GM19324 (cell line): ENCODE data around the gene LAMA5.

Experiments used
- ATAC-seq: cut with Tn5 transposase; IDR thresholded peaks from one replicate; pipeline ENCODE4 v1.9.1; 2021; ENCODE audit warnings: mild to moderate bottlenecking, moderate library complexity; ENCODE audit not compliant: unreplicated experiment, low FRiP score

LAMA5 gene

GRCh38 chr20:62360854-62361798 is 6.0 kb downstream of the LAMA5 start:
- no peak for ATAC-seq

DNA sequence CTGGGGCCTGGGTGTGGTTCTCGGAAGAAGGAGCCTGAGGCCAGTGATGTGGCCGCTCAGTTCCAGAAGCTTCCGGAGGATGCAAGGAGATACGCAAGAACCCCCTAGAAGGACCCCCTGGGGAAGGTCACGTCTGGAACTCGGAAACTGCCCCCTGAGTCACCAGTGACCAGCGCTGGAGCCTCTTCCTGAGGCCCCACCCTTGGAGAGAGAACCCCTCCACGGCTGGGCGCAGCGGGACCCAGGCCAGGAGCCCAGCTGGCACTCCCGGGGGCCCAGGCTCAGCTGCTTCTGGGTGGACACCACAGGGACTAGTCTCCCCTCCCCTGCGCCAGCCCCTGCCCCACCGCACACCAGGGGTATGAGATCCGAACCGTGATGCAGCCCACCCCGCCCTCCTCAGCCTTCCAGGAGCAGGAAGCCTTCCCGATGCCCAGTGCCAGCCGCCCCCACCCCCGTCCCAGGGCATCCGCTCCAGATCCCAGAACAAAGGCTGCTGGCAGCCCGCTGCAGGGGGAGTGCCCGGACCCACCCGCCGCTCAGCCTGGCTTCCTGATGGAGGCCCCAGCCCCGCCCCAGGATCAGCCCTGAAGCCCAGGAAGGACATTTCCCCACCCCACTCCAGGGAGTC is 7.5 kb downstream of the LAMA5 start:
- no peak for ATAC-seq

- no peak for ATAC-seq
Measured at GRCh38 chr20:62359043-62359490, 8.0 kb downstream of the LAMA5 start.

- ATAC-seq: no peak
Measured at GRCh38 chr20:62358171-62359042, 8.7 kb downstream of the LAMA5 start.

DNA sequence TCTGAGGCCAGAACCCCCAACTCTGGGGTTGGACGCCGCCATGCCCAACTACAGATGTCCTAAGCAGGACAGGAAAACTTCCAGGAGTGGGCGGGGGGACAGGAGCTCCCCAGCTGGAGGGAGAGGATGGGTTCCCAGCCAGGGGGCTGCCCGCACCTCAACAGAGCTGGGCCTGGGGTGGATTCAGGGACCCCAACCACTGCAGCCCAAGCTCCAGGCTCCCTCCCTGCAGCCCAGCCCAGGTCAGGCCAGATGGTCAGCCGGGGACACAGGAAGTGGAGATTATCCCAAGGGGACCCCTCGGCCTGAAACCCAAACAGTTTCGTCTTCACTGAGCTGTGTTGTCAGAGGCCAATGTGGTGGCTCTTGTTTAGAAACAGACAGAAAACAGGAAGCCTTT is 9.4 kb downstream of the LAMA5 start:
- ATAC-seq: no peak

- ATAC-seq: no peak
Measured at GRCh38 chr20:62357187-62357667, 9.9 kb downstream of the LAMA5 start.

GRCh38 chr20:62356589-62357186 is 10.4 kb downstream of the LAMA5 start:
- ATAC-seq: no peak

DNA sequence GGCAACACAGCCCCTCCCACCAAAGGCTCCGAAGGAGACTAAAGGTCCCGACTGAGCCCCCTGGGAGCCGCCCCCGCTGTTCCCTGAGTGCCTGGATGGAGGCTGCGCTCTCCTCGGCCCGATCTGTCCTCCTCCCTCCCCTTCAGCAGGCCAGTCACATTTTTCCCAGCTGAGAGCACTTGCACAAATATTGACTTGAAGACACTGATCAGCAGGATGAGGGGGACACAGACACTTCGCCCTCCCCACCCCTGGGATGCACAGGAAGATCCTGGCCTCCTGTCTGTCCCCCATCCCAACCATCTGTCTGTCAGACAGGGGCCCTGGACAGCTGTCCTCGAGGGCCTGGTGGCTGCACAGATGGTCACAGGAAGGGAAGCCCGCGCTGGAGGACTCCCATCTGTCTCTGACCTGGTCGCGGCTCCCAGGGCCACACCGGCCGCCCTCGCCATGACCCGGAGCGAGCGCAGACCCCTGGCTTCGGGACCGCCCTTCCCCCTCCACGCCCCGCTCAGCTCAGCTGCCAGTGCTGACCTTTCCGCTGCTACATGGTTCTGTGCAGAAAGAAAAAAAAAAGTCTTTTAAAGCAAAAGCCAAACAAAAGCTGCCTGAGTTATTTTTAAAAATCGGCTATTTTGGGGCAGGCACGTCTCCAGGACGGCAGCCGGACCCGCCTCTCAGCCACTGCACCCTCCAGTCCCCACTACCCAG is 11.1 kb downstream of the LAMA5 start:
- no peak for ATAC-seq

GRCh38 chr20:62355516-62355877 is 11.6 kb downstream of the LAMA5 start:
- no peak for ATAC-seq

GRCh38 chr20:62354811-62355341 is 12.2 kb downstream of the LAMA5 start:
- ATAC-seq: no peak

GRCh38 chr20:62354031-62354808 is 12.9 kb downstream of the LAMA5 start:
- no peak for ATAC-seq

- no peak for ATAC-seq
Measured at GRCh38 chr20:62353289-62354030, 13.7 kb downstream of the LAMA5 start.

DNA sequence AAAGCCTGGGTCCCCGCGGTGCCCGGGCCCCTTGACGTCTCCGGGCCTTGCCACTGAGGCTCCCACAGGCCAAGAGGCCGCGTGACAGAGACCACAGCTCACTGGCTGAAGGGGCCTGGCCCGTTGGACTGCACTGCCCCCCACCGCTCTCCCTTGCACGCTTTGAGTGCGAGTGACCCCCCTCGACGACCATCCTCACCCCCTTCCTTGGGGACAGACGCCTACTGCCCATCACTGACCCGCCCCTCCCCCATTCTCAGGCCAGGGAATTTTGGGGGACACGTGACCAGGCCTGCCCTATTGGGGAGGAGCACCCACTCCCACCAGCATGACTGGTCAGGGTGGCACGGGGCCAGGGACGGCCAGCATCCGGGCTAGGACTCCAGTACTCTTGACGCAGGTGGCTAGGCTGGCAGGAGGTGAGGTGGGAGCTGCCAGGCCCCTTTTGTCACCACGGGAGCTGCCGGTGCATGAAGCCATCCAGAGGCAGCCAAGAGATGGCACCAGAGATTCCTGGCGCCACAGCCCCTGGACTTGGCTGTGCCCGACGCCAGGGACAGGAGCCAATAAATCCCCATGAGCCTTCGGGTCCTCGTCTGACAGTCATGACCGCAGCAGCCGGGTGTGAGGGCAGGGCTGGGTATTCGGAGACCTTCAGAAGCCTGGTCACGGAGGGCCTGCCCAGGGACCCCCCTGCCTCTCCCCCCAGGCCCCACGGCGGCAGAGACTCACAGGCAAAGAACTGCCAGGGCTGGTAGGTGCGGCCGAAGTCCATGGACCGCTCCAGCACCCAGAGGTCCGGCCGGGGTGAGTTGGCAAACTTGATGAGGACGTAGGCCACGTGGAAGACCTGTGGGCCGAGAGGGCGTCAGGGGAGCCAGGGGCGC is 14.5 kb downstream of the LAMA5 start:
- no peak for ATAC-seq

DNA sequence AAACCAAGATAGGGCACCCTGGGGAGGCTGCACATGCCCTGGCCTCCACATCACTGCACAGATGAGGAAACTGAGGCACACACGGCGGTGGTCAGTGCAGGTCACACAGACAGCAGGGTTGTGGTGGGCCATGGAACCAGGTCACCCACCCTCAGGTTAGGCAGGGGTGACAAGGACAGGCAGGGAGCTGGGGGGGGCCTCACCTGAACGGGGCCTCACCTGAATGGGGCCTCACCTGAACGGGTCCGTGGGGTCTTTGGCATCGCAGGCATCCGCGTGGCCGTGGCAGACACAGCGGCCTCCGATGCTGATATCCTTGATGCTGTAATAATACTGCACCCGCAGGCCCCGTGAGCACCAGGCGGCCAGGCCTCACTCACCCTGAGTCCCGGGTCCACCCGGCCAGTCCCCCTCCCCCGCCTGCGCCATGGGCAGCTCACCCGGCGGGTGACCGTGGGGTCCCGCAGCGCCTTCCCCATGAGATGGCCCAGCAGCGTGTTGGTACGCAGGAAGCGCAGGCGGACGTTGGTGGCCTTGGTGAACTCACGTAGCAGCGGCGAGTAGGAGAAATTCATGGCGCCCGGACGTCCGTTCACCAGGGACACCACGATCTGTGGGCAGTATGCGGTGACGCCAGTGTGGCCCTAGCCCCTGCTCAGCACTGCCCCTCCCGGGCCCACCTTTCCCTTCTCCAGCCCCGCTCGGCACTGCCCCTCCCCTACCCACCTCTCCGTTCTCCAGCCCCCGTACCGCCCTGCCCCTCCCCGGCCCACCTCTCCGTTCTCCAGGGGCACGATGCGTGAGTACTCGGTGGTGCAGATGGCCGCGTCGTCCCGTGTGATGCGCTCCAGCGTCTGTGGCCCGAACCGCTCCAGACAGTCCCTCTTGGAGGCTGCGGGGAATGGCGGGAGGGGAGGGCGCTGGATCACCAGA is 15.4 kb downstream of the LAMA5 start:
- ATAC-seq: no peak

- no peak for ATAC-seq
Measured at GRCh38 chr20:62350629-62351422, 16.3 kb downstream of the LAMA5 start.
